Islet of Langerhans (tissue), 1 donor: ENCODE measurements around the gene PLEKHG4B.
"Not testable (repeated sequence)": the region's sequence is repeated elsewhere in the genome, so short reads cannot be mapped to it uniquely, and the experiment has no call there.

ENCODE experiments used
- FAIRE-seq: peaks from one replicate; lab custom pipeline; 2011; peaks lifted over from hg19 to GRCh38; lab: Jason Lieb, UNC

Gene PLEKHG4B

GRCh38 chr5:91556-92263 is at the start of gene PLEKHG4B:
PLEKHG4B (plus strand) TSS chr5:92168; CDS start chr5:92232, 64 bp downstream.
- FAIRE-seq, result no peak

- no peak for FAIRE-seq
These were observed 49.7 kb upstream of the PLEKHG4B start for GRCh38 chr5:42250-42649.

GRCh38 chr5:48192-48591 is 43.8 kb upstream of the PLEKHG4B start:
- FAIRE-seq, result no peak

- not testable (repeated sequence) for FAIRE-seq
These were observed 42.4 kb upstream of the PLEKHG4B start for GRCh38 chr5:49530-49929.

- FAIRE-seq, result no peak
These were observed 41.9 kb upstream of the PLEKHG4B start for GRCh38 chr5:49953-50544.

- no peak for FAIRE-seq
These were observed 41.1 kb upstream of the PLEKHG4B start for GRCh38 chr5:50724-51499.

- FAIRE-seq, result no peak
These were observed 40.5 kb upstream of the PLEKHG4B start for GRCh38 chr5:51500-51823.

- no peak for FAIRE-seq
These were observed 38.4 kb upstream of the PLEKHG4B start for GRCh38 chr5:53381-54174.

- no peak for FAIRE-seq
These were observed 37.7 kb upstream of the PLEKHG4B start for GRCh38 chr5:54175-54730.

- no peak for FAIRE-seq
These were observed 36.9 kb upstream of the PLEKHG4B start for GRCh38 chr5:54876-55569.

GRCh38 chr5:56561-57290 is 35.2 kb upstream of the PLEKHG4B start:
- FAIRE-seq, result no peak

- not testable (repeated sequence) for FAIRE-seq
These were observed 31.7 kb upstream of the PLEKHG4B start for GRCh38 chr5:60250-60649.

GRCh38 chr5:70440-70839 is 21.5 kb upstream of the PLEKHG4B start:
- FAIRE-seq, result no peak

- FAIRE-seq, result not testable (repeated sequence)
These were observed 19.4 kb upstream of the PLEKHG4B start for GRCh38 chr5:72316-73180.

GRCh38 chr5:73181-73447 is 18.9 kb upstream of the PLEKHG4B start:
- not testable (repeated sequence) for FAIRE-seq

GRCh38 chr5:73768-74502 is 18.0 kb upstream of the PLEKHG4B start:
- no peak for FAIRE-seq

GRCh38 chr5:74503-75109 is 17.4 kb upstream of the PLEKHG4B start:
- no peak for FAIRE-seq

- no peak for FAIRE-seq
These were observed 16.3 kb upstream of the PLEKHG4B start for GRCh38 chr5:75331-76320.
